HL-60/S4 (cell line): Measurements from ENCODE around the gene RASD1.
"Not testable (repeated sequence)": the region's sequence is repeated elsewhere in the genome, so short reads cannot be mapped to it uniquely, and the experiment has no call there.

ENCODE experiments used
- in situ Hi-C: fragments of 300-500 bp; cut with MboI; formaldehyde crosslinking; loops from 2 replicates; pipeline ENCODE4 v1.14.3; 2022; ENCODE audit warnings: low sequenced_read_pairs

The RASD1 gene

GRCh38 chr17:17497845-17498520 is 1.8 kb upstream of the RASD1 start:
- in situ Hi-C loops: no loop called here

DNA sequence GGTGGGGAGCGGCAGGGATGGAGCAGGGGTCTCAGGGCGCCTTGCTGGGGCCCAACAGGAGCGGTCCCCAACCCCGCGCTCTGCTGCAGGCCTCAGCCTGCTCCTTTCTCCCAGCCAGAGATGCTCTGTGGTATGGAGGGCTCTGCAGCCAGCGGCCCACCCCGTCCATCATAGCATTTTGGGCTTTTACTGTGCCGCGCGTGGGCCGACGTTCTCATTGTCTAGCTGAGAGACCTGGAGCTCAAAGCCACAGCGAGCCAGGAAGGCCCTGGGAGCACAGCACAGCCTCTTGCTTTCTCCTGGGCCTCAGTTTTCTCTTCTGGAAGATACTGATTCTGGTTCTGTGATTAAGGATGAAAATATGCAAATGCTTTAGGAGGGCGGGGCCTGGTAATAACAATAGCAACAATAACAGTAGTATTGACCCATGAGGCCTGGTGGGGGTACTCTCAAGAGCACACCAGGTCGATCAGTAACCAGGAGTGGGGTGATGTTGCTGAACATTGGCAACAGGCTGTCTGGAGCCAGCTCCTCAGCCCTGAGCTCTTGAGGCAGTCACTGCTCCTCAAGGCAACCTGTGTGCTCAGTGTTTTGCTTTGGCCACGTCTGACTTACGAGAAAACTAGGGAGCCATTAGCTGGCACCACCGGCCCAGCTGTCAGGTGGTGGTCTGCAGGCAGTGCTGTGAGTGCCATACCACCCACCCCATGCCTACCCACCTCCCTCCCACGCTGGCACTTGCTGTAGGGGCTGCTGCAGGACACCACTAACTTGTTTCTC is 1.1 kb upstream of the RASD1 start:
- in situ Hi-C loops: no loop called here

DNA sequence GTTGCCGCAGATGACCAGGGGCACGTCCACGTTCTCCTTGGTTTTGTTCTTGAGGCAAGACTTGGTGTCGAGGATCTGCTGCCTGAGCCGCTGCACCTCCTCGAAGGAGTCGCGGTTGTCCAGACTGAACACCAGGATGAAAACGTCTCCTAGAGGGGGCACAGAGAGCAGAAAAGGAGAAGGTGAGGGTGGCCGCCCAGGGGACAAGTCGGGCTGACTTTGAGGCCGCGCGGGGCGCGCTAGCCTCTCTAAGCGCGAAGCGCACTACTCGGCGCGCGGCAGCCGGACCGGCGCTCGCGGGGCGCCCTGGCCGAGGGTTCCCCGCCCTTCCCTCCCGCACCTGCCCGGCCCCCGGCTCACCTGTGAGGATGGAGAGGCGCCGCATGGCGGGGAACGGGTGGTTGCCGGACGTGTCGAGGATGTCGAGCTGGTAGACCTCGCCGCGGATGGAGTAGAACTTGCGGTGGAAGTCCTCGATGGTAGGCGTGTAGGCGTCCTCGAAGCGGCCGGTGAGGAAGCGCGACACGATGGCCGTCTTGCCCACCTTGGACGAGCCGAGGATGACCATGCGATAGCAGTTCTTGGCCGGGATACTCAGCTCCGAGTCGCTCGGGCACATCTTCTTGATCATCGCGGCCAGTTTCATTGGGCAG is 533 bp downstream of the RASD1 start:
- in situ Hi-C loops: no loop called here

DNA sequence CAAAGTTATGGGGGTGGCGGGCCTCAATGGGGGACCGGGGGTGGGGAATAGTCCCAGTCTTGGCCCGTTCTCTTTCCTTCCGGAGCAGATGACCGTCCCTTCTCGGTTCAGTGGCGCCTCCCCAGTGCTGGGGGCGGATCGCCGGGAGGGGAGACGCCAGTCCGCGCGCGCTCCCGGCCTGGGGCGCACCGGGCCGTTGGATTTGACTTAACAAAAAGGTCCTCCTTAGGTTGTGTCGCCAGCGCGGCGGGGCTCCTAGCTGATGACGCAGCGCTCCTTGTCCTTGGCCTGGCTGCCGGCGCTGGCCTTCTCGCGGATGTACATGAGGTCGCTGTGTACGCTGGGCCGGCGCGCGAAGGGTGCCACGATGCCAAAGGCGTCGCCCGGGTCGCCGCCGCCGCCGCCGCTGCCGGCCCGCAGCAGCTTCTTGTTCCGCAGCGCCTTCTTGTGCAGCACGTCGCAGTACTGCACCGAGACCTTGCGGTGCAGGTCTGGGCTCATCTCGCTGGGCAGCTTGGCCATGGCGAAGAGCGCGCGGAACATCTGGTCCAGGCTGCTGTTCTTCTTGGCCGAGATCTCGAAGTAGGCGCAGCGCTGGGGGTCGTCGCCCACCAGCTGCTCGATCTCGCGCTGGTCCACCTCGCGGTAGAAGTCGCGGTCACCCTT is 1.2 kb downstream of the RASD1 start:
- in situ Hi-C loops: no loop called here

GRCh38 chr17:17494499-17494869 is 1.7 kb downstream of the RASD1 start:
- in situ Hi-C loops: no loop called here

GRCh38 chr17:17493986-17494466 is 2.2 kb downstream of the RASD1 start:
- in situ Hi-C loops: no loop called here

GRCh38 chr17:17493249-17493985 is 2.8 kb downstream of the RASD1 start:
- in situ Hi-C loops: no loop called here

DNA sequence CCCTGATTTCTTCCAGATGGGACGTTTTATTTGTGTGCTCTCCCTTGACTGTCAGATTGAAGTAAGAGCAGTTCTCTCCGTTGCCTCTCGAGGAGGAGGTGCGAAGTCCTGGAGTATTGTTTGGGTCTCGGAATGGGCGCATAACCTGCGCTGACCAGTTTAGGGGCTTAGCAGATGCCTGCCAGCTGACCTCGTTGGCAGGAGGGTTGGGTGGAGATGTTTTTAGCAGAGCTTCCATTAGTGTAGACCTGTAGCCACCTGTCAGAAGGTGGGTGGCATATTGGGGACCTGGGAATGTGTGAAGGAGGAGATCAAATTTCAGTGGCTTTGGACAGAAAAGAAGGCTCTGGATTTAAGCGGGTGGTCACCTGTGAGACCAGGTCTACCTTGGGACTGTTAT is 3.6 kb downstream of the RASD1 start:
- in situ Hi-C loops: no loop called here

DNA sequence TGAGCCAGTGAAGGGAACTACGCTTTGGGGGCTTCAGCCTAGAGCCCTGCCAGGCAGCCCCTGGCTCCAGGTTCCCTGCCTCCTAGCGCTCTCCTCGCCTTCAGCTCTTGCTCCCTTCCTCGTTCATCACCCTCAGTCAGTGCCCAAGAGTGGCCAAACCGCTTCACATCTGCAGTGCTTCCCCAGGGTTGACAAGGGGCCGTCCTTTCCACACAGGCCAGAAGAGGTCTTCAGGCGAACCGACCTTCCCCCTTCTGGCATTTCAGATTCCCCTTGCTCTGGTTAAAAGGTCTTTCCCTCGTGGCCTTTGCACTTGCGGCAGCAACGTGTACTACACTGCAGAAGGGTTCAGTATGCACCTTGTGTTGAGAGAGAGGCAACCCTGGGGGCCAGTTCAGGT is 4.1 kb downstream of the RASD1 start:
- in situ Hi-C loops: no loop called here

DNA sequence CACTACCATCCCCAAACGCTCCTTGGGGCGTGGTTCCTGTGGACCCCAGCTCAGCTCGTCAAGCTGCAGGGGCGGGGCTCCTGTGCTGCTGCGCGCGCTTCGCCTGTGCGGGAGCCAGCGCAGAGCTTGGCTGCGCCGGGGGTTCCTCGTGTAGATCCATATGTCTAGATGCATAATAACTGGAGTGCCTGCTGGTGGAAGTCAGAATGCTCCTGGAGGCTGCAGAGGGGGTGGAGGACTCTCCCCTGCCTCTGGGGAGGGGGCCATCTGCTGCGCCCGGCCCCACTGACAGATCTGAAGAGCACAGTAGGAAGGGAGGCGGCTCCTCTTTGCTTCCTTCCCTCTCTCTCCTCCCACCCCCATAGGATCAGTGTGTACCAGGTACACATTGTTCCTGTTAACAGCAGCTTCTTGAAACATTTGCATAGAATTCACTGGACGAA is 4.6 kb downstream of the RASD1 start:
- in situ Hi-C loops: no loop called here

- in situ Hi-C loops: no loop called here
Observed at GRCh38 chr17:17491031-17491471, 5.1 kb downstream of the RASD1 start.

DNA sequence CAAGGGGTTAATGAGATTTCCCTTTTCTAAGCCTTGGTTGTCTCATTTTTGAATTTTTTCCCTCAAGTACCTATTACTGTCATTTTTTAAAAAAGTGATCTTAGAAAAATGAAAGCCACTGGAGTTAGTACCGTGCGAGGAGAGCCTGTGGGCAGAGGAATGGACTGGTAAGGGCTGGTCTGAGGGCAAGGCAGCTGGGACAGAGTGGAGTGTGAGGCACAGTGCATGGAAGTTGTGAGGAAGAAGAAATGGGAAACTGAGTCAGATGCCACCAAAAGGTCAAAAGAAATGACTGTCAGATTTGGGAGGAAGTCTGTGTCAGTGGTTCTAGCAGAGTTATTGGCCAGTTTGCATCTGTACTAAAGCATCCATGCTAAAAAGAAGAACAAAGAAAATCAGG is 8.2 kb downstream of the RASD1 start:
- in situ Hi-C loops: no loop called here

DNA sequence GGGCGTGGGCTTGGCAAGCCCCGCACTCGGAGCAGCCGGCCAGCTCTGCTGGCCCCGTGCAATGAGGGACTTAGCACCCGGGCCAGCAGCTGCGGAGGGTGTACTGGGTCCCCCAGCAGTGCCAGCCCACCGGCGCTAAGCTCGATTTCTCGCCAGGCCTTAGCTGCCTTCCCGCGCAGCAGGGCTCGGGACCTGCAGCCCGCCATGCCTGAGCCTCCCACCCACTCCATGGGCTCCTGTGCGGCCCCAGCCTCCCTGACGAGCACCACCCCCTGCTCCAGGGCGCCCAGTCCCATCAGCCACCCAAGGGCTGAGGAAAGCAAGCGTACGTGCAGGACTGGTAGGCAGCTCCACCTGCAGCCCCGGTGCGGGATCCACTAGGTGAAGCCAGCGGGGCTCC is 9.8 kb downstream of the RASD1 start:
- in situ Hi-C loops: not testable (repeated sequence)

- in situ Hi-C loops: no loop called here
Observed at GRCh38 chr17:17485420-17485819, 10.8 kb downstream of the RASD1 start.

- in situ Hi-C loops: no loop called here
Observed at GRCh38 chr17:17484451-17484899, 11.7 kb downstream of the RASD1 start.

- in situ Hi-C loops: no loop called here
Observed at GRCh38 chr17:17481860-17482259, 14.3 kb downstream of the RASD1 start.

DNA sequence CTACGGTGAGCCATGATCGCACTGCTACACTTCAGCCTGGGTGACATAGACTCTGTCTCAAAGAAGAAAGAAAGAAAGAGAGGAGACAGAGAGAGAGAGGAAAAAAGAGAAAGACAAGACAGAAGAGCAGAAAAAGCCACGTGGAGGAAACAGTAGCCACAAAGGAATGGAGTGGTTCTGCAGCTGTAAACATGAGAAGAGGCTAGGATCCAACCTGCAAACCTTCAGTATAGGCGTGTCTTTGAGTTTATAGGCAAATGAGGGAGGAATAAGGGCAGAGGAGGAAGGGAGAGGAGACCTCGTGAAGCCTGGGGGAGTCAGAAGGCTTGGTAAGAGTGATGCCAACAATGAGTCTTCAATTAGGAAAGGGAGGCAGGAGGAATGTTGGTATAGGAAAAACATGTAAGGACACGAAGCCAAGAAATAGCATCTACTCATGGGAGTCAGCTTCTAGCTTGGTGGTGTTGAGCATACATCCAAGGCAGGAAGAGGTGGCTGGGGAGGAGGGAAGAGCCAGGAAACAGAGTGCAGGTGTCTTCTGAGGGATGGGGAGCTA is 15.5 kb downstream of the RASD1 start:
- in situ Hi-C loops: no loop called here

DNA sequence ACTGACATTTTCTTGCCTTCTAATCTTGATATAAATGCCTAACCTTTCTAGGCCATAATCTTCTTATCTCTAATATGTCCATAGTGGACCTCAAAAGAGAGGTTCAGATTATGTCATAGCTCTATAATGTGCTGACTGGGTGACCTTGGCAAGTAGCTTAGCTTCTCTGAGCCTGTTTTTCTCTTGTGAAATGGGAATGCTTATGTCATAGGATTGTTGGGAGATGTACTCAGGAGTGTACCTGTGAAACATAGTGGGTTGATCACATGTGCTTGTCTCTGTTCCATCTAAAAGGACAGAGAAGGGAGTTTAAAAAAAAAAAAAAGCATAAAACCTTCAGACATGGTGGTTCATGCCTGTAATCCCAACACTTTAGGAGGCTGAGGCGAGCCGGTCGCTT is 17.0 kb downstream of the RASD1 start:
- in situ Hi-C loops: no loop called here

- in situ Hi-C loops: no loop called here
Observed at GRCh38 chr17:17476865-17477467, 19.2 kb downstream of the RASD1 start, which contains the start of gene MED9. TSS of gene MED9 (plus strand) at chr17:17477000. CDS start at chr17:17477042, 42 bp downstream.

GRCh38 chr17:17474341-17474740 is 21.9 kb downstream of the RASD1 start:
- in situ Hi-C loops: no loop called here
